ENCODE measurements around the gene ADRA2C.

Gene ADRA2C

GRCh38 chr4:3786196-3786869, 20.1 kb downstream of the ADRA2C start:
- H3K9me3 ChIP-seq, result no peaks in the 10 kb centered on the region
- no peak overlapping the region for H3K4me3 ChIP-seq (ENCODE audit: low read depth in 1 of 2, low read length in 1 of 2)
- no peaks in the 10 kb centered on the region for H3K4me1 ChIP-seq (ENCODE audit: control insufficient read depth in 1 of 2, insufficient read depth in 1 of 2, low read depth in 1 of 2, low read length in 1 of 2)
- TF ChIP-seq CTCF (IDR thresholded peaks at IDR 0.05), result no peak
- H3K27me3 ChIP-seq, result peaks cover 20% of the 10 kb centered on the region
- no peak overlapping the region for H3K27ac ChIP-seq
- no peaks in the 10 kb centered on the region for H3K36me3 ChIP-seq

GRCh38 chr4:3787489-3788365, 21.5 kb downstream of the ADRA2C start:
- no peaks in the 10 kb centered on the region for H3K9me3 ChIP-seq
- no peak overlapping the region for H3K27ac ChIP-seq
- no peak for TF ChIP-seq CTCF (IDR thresholded peaks at IDR 0.05)
- H3K27me3 ChIP-seq, result peaks cover 20% of the 10 kb centered on the region
- H3K4me1 ChIP-seq (ENCODE audit: control insufficient read depth in 1 of 2, insufficient read depth in 1 of 2, low read depth in 1 of 2, low read length in 1 of 2), result no peaks in the 10 kb centered on the region
- H3K36me3 ChIP-seq, result no peaks in the 10 kb centered on the region
- no peak overlapping the region for H3K4me3 ChIP-seq (ENCODE audit: low read depth in 1 of 2, low read length in 1 of 2)

GRCh38 chr4:3788366-3788660, 22.1 kb downstream of the ADRA2C start:
- Histone ChIP-seq H3K36me3 (no peaks in the 10 kb centered on the region), H3K4me1 (ENCODE audit: control insufficient read depth in 1 of 2, insufficient read depth in 1 of 2, low read depth in 1 of 2, low read length in 1 of 2) (no peaks in the 10 kb centered on the region), H3K27ac (no peak overlapping the region), H3K27me3 (peaks cover 14% of the 10 kb centered on the region), H3K4me3 (ENCODE audit: low read depth in 1 of 2, low read length in 1 of 2) (no peak overlapping the region), H3K9me3 (no peaks in the 10 kb centered on the region)
- TF ChIP-seq CTCF (IDR thresholded peaks at IDR 0.05), result no peak

- H3K27ac ChIP-seq, result no peak overlapping the region
- H3K4me3 ChIP-seq (ENCODE audit: low read depth in 1 of 2, low read length in 1 of 2), result no peak overlapping the region
- no peak for TF ChIP-seq CTCF (IDR thresholded peaks at IDR 0.05)
- H3K4me1 ChIP-seq (ENCODE audit: control insufficient read depth in 1 of 2, insufficient read depth in 1 of 2, low read depth in 1 of 2, low read length in 1 of 2), result no peaks in the 10 kb centered on the region
- H3K36me3 ChIP-seq, result no peaks in the 10 kb centered on the region
- no peaks in the 10 kb centered on the region for H3K9me3 ChIP-seq
- peaks cover 2% of the 10 kb centered on the region for H3K27me3 ChIP-seq
Observed at GRCh38 chr4:3789587-3789986, 23.4 kb downstream of the ADRA2C start.

GRCh38 chr4:3790006-3790561, 23.9 kb downstream of the ADRA2C start:
- Histone ChIP-seq H3K27me3 (no peaks in the 10 kb centered on the region), H3K4me3 (ENCODE audit: low read depth in 1 of 2, low read length in 1 of 2) (no peak overlapping the region), H3K36me3 (no peaks in the 10 kb centered on the region), H3K9me3 (no peaks in the 10 kb centered on the region), H3K4me1 (ENCODE audit: control insufficient read depth in 1 of 2, insufficient read depth in 1 of 2, low read depth in 1 of 2, low read length in 1 of 2) (no peaks in the 10 kb centered on the region), H3K27ac (no peak overlapping the region)
- no peak for TF ChIP-seq CTCF (IDR thresholded peaks at IDR 0.05)

Measured in neutrophil (primary cell).